CD4-positive, alpha-beta T cell treated with Interleukin-10 for 1 hour (primary cell): ENCODE results near the gene PROX1.
A peak's percentile ranks its signal among the peaks of the same experiment; 100 is the strongest.

Experiments used
- DNase-seq: peaks from one replicate; pipeline ENCODE4 v3.0.0-alpha.2; 2020

Gene PROX1, protein sequence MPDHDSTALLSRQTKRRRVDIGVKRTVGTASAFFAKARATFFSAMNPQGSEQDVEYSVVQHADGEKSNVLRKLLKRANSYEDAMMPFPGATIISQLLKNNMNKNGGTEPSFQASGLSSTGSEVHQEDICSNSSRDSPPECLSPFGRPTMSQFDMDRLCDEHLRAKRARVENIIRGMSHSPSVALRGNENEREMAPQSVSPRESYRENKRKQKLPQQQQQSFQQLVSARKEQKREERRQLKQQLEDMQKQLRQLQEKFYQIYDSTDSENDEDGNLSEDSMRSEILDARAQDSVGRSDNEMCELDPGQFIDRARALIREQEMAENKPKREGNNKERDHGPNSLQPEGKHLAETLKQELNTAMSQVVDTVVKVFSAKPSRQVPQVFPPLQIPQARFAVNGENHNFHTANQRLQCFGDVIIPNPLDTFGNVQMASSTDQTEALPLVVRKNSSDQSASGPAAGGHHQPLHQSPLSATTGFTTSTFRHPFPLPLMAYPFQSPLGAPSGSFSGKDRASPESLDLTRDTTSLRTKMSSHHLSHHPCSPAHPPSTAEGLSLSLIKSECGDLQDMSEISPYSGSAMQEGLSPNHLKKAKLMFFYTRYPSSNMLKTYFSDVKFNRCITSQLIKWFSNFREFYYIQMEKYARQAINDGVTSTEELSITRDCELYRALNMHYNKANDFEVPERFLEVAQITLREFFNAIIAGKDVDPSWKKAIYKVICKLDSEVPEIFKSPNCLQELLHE

DNA sequence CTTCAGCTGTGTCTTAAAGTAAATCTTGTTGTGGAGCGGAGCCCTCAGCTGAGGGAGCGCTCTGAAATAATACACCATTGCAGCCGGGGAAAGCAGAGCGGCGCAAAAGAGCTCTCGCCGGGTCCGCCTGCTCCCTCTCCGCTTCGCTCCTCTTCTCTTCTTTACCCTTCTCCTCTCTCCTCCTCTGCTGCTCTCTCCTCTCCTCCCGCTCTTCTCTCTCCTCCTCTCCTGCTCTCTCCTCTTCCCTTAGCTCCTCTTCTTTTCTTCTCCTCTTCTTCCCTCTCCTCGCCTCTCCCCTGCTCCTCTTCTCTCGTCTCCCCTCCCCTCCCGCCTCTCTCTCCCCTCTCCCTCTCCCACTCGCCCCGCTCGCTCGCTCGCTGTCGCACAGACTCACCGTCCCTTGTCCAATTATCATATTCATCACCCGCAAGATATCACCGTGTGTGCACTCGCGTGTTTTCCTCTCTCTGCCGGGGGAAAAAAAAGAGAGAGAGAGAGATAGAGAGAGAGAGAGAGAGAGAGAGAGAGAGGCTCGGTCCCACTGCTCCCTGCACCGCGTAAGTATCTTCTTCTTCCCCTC is at the start of gene PROX1:
TSS of gene PROX1 (plus strand) at position 47 of the 580 bp plus-strand sequence. CDS start 8,563 bp downstream, outside the sequence.
- DNase-seq, result peak; percentile 35

DNA sequence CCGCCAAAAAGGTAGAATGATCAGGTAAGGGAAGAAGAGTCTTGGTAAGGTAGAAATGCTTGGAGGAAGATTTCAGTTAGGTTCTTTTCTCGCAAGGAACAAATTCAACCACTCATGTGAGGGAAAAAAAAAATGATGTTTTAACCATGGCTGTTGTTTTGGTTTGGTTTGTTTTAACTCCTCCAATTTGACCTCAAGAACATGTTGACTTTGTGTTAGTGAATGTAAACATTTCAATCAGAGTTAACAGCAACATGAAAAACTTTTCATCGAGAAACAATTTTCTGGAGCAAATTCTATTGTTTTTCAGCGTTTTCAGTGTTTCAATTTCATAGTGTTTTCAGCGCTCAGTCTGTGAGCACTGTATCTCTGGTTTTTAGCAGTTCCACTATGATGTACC is 49.0 kb upstream of the PROX1 start:
- DNase-seq, result no peak

DNA sequence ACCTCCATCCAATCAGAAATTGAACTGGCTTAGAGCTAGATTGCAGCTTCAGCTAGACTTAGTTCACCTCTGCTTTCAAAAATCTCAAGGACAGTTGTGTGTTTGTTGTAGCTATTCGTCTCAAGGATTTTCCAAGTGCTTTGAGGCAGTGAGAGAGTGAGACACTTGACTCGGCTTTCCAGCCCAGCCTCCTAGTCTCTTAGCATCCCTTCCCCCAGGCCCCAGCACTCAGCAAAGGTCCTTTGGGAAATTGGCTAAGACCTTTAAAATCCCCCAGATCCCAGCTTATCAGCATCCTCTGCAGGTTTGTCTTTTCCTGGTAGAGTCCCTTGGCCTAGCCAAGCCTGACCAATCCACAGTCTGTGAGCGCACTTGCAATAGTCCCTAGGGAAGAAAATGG is 47.9 kb upstream of the PROX1 start:
- DNase-seq, result no peak

DNA sequence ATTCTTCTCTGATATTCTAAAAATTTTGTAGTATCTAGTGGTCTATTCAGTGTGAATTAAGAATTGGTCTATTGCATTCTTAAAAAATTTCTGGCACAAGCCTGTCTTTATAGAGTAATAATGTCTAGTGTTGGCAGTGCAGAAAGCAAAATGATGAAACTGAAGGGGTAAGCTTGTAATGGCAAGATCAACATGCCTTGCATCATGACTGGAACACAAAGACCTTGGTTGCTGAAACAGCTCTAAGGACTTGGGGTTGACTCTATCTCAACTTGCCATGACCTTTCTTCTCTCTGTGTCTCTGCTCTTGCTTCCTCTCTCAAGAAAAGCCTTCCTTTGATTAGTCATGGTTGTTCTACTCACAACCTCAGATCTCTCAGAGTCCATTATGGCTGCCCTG is 46.8 kb upstream of the PROX1 start:
- DNase-seq, result no peak

DNA sequence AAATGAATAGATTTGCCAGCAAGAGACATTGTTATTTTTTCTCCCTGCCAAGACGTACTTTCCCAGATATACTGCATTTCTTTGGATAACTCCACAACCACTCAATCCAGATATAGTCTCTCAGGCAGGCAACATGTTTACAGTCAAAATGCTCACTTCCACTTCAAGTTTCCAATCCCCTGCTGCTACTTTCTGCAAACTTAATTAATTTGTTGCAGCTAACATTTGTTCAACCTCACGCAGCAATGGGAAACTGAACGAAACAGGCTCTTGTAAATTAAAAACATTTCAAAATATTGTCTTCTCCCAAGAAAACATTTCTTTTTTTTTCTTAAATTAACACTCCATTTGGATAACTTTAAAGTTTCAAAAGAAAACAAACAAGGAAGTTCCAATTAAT is 45.7 kb upstream of the PROX1 start:
- DNase-seq, result no peak

DNA sequence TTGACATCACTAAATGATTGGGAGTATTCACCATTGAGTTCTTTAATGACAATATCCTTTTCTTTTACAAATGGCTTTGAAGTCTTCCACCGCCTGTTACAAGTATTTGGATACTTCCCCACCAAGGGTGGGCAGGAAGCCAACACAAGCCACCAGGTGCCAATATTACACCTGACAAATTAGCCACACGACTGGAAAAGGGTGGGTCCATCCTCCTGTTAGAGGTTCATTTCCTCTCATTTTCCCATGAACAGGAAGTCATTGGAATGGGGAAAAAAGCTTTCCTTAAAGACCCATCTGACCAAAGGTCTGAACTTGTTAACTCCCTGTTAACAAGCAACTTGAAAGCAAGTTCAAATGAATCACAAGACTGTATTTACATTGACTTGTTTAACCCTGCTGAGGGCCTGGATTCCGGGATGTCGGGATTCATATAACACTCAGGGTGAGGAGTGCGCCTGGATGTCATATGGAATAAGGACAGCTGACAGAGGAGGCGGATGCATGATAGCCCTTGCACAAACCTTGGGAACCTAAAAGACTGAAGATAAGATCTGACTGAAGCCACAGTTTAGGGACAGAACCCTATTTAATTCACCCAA is 40.5 kb upstream of the PROX1 start:
- no peak for DNase-seq

DNA sequence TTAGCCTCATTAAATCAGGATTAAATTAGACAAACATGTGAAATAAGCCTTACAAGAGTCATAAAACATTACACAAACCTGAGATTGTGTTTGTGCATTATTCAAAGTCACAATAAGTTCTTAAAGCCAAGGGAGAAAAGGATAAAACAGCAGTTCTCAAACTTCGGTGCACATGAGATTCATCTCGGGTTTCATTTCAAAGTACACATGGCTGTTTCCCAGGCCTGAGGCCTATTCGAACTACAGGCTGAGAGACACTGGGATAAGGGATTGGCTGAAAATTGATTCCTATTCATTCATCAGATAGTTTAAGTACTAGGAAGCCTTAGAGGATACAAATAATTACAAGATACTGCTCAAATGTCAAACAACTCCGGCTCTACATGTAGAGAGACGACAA is 35.9 kb upstream of the PROX1 start:
- DNase-seq, result no peak

DNA sequence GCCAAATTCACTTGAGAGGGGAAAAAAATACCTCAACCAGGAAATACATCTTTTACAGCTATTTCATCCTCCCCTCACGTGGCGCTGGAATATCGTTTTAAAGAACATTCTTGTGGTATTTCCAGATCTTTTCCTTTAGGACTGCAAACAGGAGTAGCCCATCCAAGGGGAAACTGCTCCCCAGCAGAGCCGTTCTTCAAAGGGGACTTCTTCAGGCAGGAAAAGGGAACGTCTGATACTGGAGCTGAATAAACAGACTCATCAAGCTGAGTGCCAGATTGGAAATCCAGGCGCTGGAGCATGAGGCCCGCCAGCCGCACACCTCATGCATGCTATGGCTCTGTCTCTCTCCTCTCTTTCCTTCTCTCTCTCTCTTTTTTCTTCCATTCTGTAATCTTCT is 34.0 kb upstream of the PROX1 start:
- DNase-seq, result no peak

DNA sequence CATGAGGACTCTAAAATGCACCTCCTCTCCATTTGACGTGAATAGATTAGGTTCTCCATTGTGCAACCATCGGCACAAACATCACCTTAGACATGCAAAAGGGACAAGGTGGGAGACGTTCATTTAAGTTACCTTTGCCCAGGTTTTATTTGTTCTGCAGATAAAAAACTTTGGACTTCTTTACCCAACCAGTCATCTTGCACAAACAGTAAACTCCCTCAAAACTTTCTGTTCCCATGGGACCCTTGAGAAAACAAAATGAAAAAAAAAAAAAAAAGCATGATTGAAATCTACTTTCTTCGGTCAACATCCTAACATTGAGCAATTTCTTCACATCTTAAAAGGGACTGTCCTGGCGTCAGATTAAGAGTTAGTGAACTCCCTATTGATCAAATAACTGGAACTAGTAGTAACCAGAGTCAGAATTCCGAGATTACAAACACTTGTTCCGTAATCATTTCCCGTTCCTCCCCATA is 31.4 kb upstream of the PROX1 start:
- DNase-seq, result no peak

DNA sequence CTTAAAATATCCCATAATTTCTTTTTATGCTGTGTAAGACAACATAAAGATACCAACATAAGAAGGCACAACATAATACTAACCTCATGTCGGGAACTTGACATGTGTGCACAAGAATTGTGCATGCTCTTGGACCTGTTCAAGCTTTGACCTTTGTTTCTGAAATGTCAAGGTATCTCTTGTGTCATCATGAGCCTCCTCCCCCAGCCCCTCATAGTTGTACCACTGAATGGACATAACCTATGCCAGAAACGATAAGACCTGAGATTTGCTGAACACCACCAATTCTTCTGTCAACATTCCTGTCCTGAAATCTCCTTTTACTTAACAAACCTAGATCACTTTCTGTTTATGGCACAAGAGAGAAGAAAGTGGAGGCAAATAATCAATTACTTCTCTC is 29.4 kb upstream of the PROX1 start:
- no peak for DNase-seq

DNA sequence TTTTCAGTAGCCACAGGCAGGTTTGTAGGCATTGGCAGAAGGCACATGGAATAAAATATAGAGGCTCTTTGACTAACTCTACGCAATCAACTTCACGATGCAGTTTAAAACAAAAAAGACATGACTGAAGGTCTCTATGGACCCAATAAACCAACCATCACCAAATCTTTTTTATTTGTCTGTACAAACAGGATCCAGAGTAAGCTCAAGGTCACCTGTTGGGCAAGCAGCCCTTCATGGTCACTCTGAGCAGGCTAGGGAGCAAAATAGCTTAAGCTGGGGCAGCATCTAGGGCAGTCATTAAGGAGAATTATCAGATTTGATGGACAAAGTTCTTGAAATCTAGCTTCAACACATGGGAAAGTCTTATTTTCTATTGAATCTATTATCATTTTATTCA is 26.8 kb upstream of the PROX1 start:
- DNase-seq, result no peak

DNA sequence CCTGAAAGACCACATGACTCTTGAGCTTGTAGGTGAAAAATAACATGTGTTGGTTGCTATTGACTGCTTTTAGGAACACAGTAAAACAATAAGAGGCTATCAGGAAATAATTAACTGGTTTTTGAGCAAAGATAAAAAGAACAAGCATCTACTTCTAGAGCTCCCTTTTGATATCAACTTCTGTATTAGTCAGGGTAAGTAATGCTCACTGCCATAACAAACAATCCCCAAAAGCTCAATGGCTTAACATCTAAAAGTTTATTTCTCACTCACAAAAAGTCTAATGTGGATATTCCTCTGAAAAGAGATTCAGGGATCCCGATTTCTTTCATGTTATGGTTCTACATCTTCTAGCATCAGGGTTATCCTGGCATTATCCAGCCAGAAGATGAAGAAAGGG is 25.3 kb upstream of the PROX1 start:
- no peak for DNase-seq

DNA sequence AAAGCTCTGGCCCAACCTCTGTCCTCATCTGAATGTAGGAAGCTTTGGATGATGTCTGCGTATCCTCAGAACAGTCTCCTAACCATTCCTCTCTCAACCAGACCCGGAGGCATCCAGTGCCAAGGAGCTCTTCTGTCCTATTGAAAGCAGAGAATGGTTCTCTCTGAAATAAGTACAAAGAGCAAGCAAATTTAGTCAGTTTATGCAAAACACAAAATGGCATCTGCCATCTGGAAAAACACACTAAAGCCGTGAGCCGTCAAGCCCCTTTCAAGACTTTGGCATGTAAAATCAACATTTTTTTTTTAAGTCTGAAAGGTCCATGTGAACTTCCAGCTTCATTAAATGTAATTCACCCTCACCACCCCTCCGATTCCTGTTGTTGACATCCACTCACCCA is 21.7 kb upstream of the PROX1 start:
- no peak for DNase-seq

DNA sequence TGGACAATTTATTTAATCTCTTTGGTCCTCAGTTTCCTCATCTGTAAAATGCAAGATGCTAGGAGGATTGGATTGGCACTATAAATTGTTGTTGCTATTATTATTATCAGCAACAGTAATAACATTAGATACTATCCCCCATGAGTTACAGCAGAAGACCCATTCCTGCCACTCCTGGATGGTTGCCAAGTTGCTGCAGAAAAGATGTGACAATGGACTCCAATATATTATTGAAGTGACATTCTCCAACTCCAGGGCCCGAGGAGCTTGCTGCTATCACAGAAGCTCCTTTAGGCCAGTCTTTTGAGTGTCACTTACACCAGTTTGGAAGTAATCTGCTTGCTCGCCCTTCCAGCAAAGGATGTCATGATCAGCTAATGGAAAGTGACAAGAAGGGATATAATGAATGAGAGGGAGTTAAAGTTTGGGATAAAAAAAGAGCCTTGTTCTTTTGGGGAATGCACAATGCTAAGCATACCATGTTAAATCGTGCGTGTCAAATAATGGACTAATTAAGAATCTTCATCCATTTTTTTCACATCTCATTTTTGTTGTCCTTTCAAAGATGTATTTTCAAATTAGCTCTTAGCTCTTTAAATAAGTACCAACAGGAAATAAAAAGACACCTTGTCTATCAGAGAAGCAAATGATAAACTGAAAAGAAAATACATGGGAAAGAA is 19.5 kb upstream of the PROX1 start:
- DNase-seq, result no peak

DNA sequence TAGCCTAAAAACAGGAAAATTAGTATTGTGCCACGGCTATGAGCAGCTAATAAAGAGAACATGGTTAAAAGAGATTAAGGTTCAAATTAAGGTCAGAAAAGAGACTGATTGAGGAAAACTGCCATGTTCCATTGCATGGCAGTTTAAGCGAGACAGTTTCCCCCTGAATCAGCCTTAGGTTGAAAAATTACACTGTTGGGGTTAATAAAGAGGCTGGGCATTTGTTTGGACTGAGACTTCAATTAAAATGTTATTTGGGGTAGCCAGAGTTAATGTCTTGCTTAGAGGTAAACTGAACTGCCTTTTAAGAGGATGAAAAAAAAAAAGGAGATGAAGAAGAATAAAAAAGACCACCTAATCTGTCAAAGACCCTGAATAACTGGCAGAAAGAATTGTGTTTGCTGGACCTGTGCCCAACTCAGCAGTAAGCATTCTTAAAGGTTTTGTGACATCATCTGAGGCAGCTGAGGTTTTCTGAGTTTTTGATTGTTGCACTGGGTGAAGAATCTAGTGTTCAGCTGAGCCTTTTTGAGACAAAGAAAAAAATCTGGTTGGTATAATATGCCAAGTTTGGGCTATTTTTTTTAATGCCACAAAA is 17.7 kb upstream of the PROX1 start:
- DNase-seq, result no peak

DNA sequence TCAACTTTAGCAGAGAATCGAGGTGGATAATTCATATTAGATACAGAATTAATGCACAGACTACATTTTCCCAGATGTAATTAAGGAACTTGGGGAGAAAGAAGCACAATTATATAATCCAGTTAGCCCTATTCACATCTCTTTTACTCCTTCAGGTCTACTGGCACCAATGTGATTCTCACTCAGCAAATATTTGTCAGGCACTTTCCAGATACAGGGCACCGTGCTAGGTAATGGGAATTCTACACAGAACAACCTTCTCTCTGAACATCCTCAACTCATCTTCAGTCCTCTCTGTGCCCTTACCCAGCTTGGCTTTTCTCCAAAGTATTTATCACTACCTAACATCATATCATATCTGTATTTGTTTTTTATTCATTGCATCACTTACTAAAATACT is 15.6 kb upstream of the PROX1 start:
- DNase-seq, result no peak

DNA sequence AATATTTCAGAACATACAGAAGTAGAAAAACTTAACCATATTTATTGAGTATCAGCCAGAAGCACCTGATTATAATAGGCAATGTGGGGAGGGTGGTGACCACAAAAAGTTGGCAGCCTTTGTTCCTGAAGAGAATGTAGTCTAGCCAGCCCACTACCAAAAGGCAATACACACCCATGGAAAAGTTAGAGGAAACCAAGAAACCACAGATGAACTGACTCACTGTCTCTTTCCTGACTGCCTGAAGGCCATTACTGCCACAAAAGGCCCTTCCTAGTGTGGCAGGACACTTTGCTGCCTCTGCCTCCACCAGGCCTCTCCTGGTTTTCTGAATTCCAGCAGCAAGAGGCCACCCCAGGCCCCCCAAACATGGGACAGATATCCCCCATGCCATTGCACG is 14.6 kb upstream of the PROX1 start:
- no peak for DNase-seq

DNA sequence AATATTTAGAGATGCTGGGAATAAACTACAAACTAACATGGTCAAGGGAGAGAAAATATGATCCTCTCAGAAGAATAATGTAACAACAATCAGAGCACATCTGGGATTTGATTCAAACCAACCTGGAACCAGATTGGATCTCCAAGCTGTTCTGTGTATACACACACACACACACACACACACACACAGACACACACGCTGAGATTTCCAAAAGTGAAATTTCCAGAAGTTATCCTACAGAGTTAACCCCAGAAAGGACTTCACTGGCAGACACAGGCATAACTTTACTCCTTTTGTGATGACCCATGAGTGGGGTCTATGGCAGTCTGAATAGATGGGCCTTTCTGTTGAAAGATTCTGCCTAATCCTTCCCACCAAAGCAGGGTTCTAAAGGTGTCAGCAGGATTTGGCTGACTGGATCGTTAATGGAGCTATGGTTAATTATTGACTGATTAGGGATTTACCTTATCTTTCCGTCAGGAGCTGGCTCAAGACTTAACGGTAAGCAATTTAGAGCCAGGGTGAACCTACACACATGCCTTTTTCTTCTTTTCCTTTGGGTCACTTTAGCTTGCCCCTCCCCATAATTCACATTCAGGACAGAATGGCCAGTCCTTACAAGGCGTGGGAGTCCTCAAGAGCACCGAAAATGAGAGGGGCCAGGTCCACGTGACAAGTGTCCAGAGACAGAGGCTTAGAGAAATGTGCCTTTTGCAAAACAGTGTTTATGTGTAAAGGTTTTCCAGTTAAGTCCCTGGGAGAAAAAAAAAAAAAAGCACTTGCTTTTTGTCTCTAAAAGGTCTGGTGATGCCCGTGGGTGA is 10.9 kb upstream of the PROX1 start:
- DNase-seq, result no peak

DNA sequence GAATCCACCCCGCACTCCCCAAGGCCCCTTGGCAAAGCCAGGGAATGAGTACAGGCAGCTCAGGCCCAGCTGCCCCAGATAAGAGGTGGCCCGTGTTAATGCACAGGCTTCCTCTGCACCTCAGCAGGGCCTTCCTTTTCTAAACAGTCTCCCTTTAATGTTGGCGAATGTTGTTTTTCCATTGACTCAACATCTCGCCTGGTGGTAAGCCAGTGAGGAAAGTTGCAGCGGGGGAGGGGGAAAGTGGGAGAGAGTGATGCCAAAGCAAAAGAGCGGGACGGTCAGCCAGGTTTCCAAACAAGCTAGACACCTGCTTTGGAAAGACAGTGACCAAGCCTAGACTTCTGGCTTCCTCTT is 10.3 kb upstream of the PROX1 start:
- DNase-seq, result no peak

DNA sequence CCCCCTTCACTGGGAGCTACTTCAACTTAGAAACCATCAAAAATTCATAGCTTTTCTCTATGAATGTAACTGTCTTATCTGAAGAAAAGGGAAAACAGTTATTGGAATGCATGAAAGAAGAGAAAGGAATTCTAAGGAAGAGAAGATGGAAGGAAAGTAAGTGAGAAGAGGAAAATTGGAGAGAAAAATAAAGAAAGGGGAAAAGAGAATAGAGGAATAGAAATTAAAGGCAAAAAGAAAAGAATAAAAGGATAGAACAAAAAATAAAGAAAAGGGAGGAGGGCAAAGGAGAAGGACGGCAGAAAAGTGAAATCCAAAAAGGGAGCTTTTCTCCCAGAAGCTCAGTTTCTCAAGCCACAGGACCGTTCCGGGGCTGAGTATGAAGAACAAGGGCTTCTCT is 9.9 kb upstream of the PROX1 start:
- DNase-seq, result no peak

DNA sequence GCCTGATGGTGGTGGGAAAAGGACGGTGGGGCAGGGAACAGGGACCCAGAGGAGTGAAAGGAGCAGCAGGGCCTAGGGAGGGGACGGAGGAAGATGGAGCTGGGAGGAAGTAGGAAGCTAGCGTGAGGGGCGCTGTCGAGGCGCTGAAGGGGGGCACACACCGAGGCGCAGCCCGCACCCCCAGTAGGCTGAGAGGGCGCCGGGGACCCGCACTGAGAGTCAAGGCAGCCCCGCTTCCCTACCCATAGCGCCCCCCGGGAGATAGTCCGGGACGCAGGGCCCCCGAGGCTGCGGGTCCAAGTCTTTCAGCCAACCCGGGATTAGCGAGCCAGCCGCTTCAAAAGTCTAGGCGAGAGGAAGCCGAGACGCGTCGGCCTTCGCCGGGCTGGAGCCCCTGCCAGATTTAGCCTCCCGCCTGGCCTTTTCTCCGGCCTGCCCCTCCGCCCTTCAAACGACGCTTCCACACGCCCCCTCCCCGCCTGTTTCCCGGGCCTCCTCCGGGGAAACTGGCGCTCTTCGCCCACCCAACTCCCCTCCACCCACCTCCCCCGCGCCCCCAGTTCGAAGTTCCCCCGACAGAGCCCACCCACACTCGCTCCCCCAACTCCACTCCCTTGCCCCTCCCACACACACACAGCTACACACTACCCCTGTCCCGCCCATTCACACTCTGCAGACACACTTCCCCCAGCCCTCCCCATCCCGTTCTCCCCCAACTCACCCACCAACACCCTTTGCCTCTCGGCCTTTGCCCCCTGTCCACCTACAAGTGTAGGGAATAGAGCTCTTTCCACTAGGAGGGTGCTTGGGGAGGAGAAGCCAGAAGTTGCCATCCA is 7.8 kb upstream of the PROX1 start:
- no peak for DNase-seq
